WI38 (cell line): ENCODE measurements around the gene PPP1R14B.

Source experiments
- H3K4me3 ChIP-seq: 2 replicates; pipeline ENCODE4 v1.5.1; 2011; ENCODE audit warnings: low read depth, mild to moderate bottlenecking, control low read depth, low read length
- TF ChIP-seq, protein P1 (sequence below): IDR thresholded peaks from 2 replicates; pipeline ENCODE4 v1.5.1; 2012; ENCODE audit warnings: low read depth, mild to moderate bottlenecking, control low read depth, low read length

PPP1R14B gene

DNA sequence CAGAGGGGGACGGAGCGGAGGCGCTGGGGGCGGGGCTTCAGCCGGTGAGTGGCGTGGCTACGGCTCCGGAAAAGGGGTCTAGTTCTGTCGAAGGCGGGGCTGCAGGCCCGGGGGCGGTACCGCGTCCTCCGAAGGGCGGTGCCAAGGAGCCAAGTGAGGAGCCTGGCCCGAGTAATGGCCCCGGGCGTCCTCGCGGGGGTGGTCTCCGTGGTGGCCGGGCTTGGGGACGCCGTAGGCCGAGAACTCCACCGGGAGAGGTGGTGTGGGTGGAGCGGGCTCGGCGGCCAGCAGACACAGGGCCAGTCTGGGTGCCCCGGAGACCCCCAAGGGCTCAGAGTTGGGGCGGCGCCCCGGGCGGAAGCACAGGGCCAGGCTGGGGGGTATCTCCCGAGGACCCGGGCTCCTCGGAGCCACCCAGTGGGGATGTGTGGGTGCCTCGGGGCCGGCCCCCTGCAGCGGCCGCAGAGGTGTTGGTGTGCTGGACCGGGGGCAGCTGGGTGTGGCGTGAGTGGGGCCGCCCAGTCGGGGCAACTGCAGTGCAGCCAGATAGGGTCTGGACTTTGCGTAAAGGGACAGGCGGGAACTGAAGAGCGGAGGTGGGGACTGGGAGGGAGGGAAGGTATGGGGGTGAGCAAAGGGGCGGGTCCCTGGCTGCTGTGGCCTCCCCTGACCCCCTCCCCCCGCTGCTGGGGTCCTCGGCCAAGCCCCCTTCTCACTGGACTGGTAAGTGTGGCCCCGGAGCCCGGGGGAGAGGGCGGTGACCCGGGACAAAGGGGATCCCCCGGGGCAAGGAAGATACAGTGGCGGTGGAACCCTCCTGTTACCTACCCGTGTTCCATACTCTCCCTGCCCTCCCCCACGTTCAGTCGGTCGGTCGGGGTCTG is 5.0 kb downstream of the PPP1R14B start:
- TF ChIP-seq, protein P1, sequence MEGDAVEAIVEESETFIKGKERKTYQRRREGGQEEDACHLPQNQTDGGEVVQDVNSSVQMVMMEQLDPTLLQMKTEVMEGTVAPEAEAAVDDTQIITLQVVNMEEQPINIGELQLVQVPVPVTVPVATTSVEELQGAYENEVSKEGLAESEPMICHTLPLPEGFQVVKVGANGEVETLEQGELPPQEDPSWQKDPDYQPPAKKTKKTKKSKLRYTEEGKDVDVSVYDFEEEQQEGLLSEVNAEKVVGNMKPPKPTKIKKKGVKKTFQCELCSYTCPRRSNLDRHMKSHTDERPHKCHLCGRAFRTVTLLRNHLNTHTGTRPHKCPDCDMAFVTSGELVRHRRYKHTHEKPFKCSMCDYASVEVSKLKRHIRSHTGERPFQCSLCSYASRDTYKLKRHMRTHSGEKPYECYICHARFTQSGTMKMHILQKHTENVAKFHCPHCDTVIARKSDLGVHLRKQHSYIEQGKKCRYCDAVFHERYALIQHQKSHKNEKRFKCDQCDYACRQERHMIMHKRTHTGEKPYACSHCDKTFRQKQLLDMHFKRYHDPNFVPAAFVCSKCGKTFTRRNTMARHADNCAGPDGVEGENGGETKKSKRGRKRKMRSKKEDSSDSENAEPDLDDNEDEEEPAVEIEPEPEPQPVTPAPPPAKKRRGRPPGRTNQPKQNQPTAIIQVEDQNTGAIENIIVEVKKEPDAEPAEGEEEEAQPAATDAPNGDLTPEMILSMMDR: no peak
- H3K4me3 ChIP-seq: peak overlapping the region; percentile 84

DNA sequence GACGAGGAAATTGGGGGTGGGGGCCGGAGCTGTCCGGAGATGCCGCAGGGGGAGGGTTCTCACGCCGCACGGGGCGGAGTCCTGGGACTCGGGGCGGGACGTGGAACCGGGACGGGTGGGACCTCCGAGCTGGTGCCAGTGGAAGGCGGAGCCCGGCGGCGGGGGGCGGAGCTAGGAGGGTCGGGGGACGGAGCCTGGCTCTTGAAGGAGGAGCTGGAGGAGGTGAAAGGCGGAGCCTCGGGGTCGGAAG is 5.6 kb downstream of the PPP1R14B start:
- TF ChIP-seq, protein P1: no peak
- peak overlapping the region; percentile 69 for H3K4me3 ChIP-seq

DNA sequence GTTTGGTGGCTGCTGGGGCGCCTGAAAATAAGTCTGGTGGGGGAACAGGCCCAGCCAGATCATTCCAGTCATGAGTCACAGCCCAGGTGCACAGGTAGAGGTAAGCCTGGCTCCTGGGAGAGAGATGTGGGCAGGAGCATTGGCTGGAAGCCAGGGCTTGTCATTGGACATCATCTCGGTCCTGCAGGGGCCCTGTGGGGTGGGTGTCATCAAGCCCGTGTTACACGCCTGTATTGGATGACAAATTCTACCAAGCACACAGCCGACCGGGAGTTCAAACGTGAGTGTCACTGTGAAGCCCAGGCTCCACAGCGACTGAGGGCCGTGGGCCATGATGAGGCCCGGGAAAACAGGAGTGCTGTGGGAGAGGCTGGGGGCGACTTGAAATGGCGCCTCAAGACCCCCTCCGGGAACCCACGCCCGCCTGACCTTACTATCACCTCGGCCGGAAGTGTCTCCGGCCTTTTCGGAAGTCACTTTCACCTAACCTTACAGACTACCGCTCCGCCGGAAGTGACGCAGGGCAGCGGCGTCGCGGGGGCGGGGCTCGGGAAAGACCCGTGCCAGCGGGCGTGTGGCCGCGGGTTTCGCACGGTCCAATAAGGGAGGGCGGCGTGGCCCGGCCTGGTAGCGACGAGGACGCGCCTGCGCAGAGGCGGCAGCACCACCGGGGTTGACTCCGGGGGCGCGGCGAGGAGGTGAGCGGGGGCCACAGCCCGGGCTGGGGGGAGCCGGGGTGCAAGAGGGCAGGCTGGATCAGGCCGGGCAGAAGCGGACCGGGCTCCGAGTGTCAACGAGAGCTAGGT is 6.1 kb downstream of the PPP1R14B start, which contains the start of gene FKBP2:
FKBP2 (plus strand) TSS at position 661 of the 806 bp plus-strand sequence. CDS start 1,293 bp downstream, outside the sequence.
- H3K4me3 ChIP-seq: peak within 1 kb of the TSS; percentile 84
- TF ChIP-seq, protein P1: no peak

DNA sequence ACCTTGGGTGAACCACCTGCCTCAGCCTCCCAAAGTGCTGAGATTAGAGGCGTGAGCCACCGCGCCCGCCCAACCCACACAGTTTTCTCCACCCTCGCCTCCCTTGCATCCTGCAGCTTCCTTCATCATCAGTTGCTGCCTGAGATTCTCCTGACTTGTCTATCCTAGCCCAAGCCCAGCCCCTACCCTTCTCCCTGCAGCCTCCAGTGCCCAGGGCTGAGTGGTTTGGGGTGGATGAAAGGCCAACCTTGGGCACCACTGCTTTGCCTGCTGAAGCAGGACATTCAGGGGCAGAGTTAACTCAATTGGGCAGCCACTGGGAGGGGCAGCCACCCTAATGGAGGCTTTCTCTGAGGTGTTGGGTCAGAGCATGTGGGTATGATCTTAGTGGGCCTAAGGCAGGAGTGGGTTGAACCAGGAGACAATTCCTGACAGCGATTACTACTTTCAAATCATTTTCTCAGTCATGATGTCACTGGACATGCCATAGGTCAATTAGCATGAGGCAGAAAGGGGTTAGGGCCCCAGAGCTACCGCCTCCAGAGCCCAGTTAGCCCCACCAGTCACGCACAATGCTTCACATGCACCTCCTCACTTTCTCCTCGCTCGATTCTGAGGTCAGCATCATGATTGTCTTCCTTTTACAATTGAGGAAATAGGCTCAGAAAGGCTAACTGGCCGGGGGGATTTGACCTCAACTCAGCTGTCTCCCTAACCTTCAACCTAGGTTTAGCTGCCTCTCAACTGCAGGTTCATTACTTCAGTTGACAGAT is 6.9 kb downstream of the PPP1R14B start:
- TF ChIP-seq, protein P1: no peak
- H3K4me3 ChIP-seq: peak overlapping the region; percentile 69

DNA sequence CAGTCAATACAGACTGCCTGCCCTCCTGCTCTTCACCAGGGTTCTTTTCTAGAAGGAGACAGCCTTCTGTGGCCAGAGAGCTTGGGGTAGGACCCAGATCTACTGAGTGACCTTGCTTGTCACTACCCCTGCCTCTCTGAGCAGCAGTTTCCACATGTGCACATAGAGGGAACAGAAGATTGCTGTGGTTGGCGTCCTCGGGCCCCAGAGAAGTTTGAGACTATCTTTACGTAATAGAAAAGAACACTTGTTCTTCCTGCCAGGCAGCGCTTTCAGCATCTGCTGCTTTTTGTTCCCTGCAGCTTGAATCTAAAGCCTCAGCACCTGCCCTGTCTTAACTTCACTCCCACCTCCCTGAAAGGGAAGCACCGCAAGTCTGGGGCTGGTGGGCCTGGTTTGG is 7.7 kb downstream of the PPP1R14B start:
- TF ChIP-seq, protein P1: no peak
- H3K4me3 ChIP-seq: no peak overlapping the region

DNA sequence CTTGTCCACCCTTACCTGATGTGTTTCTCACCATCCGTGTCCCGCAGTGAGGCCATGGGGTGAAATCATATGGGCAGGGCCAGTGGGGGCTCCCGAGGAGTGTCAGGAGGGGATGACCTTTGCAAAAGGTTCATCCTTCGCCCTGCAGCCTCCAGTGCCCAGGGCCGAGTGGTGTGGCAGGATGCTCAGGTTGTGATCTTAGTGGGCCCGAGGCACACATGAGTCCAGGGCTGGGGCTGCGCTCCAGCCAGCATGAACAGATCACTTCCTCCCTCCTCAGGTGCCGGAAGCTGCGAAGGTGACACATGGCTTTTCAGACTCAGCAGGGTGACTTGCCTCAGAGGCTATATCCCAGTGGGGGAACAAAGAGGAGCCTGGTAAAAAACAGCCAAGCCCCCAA is 8.7 kb downstream of the PPP1R14B start:
- TF ChIP-seq, protein P1: no peak
- no peak overlapping the region for H3K4me3 ChIP-seq
